HG03159 (cell line): ENCODE results near the gene TSPAN15.
"Not testable (repeated sequence)": the region's sequence is repeated elsewhere in the genome, so short reads cannot be mapped to it uniquely, and the experiment has no call there.

ENCODE experiments used
- ATAC-seq: cut with Tn5 transposase; IDR thresholded peaks from one replicate; pipeline ENCODE4 v1.9.1; 2021; ENCODE audit warnings: mild to moderate bottlenecking, moderate library complexity; ENCODE audit not compliant: unreplicated experiment

TSPAN15 gene

DNA sequence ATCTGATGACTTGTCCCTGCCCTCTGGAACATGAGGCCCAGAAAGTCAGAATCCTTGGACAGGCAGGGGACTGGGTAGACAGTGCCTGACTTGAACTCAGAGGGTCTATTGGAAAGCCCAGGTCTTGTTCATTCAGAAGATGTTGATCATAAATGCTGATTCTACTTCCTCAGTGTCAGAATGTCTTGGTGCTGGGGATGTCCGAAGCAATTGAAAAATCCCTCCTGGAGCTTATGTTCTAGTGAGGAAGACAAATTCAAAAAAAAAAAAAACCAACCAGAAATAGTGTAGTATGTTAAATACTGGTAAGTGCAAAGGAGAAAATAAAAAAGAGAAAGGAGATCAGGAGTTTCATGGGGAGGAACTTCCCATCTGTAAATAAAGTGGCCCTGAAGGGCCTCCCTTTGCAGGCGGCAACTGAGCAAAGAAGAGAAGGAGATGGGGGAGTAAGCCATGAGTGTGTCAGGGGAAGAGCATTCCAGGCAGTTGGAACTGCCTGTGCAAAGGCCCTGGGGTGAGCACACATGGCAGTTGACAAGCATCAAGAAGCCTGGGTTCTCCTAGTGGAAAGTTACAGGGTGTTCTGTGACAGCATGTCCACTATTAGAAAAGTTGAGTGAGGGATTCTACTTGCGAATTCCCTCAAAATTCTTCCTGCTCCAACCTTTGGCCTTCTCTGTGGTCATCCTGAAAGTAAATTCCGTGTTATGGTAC, 30.7 kb downstream of the TSPAN15 start:
- no peak for ATAC-seq

DNA sequence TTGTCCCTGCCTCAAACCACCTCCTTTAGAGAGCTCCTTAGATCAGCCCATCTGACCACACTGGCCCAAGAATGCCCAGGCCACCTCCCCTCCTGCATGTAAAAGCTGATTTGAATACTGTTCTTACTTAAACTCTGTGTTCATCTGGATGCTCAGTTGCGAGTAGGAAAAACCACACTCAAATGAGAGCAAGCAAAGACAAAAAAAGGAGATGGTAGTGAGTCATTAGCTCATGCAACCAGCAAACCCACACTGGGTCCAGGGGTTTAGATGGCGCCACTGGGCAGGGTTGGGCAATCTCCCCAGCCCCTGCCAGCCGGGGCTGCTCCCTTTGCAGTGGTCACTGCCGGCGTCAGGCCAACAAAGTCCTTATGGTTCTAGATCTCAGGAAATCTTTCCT, 32.7 kb downstream of the TSPAN15 start:
- ATAC-seq: no peak

DNA sequence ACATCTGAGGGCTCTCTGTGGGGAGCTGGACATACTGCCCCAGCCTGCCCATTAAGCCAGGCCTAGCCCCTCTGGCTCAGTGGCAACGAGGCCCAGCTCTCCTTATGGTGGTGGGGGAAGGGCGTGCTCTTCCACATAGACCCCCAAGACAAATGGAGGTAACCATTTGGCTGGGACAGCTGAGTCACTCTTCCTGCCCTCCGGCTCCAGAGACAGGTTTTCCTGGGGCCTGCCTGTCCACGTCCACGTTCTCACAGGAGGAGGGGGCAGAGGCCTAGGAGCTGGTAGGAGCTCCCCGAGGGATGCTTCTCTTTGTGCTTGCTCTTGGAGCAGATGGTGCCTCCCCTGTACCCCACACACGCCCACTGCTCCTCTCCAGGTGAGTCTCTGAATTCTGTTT, 33.5 kb downstream of the TSPAN15 start:
- no peak for ATAC-seq

DNA sequence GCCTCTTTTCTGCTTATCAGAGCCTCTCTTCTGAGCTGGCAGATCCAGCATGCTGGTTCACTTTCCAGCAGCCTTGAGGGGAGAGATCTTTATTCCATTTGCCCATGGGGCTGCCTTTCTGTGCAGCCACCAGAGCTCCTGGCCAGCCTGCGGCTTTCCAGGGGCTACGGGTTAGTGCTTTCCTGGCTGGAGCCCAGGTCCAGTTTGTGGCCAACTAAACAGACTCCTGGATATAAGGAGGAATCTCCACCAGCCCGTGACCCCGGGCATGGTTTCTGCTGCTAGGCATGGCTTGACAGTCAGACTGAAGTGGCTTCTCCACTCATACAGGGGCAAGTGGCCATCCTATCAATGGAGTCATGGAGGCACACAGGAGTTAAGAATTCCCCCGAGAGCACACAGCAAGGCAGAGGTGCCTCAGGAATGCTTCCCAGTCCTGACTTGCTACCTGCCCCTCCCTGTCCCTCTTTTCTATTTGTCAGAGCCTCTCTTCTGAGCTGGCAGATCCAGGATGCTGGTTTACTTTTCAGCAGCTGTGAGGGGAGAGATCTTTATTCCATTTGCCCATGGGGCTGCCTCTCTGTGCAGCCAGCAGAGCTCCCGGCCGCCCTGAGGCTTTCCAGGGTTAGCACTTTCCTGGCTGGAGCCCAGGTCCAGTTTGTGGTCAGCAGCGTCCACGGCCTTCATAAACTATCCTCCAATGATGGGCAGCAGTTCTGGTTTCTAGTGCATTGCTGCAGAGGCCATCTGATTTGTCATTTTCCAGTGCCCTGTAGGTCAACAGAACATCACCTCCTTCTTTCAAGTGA, 35.9 kb downstream of the TSPAN15 start:
- ATAC-seq: no peak

GRCh38 chr10:69488149-69488844, 37.0 kb downstream of the TSPAN15 start:
- not testable (repeated sequence) for ATAC-seq

- not testable (repeated sequence) for ATAC-seq
Observed at GRCh38 chr10:69488856-69489255, 37.6 kb downstream of the TSPAN15 start.

DNA sequence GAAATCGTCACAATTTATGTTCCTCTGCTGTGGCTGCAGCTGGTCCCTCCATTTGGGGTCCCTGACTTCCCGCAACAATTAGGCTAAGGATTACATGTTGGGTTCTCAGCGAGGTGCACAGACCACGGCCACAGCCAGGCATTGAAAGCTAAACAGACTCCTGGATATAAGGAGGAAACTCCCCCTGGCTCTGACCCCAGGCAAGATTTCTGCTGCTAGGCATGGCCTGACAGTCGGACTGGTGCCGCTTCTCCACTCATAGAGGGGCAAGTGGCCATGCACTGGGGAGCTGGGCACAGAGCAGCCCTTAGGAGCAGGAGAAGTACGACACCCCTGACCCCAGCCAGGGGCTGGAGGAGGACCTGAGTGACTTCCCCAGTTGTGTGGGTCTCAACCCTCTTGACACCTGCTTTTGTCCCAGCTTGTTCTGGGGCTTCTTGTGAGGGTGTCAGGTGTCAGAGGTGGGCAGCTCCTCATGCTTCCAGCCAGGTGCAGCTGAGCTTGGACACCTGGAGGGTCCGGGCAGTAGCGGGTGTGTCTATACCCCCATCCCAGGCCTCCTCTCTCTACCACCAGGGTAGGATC, 38.3 kb downstream of the TSPAN15 start:
- ATAC-seq: no peak

- no peak for ATAC-seq
Observed at GRCh38 chr10:69490876-69491275, 39.6 kb downstream of the TSPAN15 start.

GRCh38 chr10:69491611-69492010, 40.3 kb downstream of the TSPAN15 start:
- ATAC-seq: no peak

GRCh38 chr10:69492091-69492745, 41.0 kb downstream of the TSPAN15 start:
- ATAC-seq: no peak

DNA sequence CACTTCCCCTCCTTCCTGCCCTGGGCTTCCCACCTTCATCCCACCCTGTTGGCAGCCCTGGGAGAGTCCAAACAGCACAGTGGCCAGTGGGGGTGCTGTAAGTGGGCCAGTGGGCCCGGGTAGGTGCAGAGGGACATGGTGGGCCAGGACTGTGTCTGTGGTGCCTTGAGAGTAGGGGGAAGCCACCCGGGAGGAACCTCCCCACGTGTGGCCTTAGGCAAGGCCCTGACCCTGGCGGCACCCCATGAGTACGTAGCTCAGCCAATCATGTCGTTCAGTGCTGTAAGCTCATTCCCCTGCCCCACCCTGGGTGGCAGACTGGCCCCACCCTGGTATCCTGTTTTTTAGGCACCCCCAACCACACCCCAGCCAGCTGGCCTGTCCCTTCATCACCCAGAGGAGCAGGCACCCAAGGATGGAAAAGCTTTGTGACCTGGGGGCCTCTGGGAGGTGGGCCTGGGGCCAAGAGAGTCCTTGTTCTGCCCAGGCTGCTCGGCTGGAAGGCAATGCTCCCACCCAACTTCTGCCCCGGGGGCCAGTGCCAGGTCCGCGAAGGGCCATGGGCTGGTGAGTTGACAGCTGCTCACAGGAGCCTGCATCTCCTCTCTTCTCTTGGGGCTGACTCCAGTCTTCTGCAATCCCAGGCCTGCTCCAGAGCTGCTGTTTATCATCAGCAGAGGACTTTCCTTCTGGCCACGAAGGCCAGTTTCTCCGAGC, 41.6 kb downstream of the TSPAN15 start:
- ATAC-seq: no peak

DNA sequence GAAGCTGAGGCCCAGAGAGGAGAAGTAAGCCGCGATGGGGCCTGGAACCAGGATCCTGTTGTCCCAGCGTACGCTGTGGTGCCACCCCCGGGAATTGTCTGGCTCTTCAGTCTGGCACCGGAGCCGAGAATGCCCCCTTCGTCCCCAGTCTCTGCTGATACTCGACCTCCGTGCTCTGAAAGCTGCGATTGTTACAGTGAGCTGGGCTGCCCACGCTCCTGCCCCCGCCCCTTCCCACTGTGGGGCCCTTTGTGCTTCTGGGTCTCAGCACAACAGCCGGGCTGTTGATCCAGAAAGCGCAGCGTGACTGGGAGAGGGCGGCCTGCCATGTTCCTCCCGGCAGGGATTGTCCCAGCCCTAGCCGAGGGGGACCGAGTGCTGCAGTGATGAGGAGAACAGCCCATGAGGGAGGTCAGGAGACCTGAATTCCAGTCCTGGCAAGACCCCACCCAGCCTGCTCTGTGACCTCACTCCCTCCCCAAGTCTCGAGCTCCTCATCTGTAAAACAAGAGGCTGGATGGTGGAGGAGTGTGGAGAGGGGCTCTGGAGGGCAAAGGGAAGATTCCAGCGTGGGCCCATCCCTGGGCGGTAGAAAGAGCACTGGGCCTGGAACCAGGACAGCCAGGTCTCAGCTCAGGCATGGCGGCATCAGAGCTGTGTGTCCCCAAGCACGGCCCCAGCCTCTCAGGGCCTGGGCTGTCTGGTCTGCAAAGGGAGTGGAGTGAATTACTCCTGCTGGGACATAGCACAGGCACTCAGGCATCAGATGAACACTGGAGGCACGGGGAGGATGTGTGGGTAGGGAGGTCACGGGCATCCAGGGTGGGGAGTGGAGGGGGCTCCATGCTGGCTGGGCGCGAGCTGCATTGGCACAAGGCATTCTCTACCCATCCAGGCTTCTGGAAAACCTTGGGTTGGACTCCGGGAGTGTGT, 43.6 kb downstream of the TSPAN15 start:
- no peak for ATAC-seq

DNA sequence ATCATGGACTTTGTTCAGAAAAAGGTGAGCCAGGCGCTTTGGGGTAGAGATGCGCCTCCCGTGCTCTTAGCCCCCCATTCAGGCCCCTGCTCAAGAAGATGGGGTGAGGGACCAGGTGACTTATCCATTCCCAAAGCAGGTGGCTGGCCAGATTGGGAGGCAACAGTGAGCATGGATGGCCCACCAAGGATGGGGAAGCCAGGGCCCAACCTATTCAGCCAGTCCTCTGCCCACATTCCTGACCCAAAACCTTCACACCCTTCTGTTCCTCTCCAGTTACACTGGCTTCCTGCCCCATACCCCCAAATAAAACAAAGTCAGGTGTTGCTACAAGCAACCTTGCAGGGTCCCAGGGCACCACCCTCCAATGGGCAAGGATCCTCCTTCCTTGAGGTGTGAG, 44.4 kb downstream of the TSPAN15 start:
- no peak for ATAC-seq

- no peak for ATAC-seq
Observed at GRCh38 chr10:69496352-69497230, 45.3 kb downstream of the TSPAN15 start.

DNA sequence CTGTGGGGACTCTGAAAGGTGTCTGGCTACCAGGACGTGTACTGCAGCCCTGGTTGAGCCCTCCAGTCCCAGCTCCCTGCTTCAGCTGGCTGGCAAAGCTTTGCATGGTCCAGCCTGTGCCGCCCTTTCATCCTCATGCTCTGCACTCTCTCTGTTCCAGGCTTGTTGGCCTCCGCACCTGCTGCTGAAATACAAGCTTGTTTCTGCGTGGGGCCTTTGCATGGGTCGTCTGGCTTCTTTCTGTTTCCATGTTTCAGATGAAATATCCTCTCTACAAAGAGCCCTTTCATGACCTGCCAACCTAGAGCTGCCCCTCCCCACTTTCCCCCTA, 45.9 kb downstream of the TSPAN15 start:
- ATAC-seq: no peak

- no peak for ATAC-seq
Observed at GRCh38 chr10:69497611-69498390, 46.5 kb downstream of the TSPAN15 start.

DNA sequence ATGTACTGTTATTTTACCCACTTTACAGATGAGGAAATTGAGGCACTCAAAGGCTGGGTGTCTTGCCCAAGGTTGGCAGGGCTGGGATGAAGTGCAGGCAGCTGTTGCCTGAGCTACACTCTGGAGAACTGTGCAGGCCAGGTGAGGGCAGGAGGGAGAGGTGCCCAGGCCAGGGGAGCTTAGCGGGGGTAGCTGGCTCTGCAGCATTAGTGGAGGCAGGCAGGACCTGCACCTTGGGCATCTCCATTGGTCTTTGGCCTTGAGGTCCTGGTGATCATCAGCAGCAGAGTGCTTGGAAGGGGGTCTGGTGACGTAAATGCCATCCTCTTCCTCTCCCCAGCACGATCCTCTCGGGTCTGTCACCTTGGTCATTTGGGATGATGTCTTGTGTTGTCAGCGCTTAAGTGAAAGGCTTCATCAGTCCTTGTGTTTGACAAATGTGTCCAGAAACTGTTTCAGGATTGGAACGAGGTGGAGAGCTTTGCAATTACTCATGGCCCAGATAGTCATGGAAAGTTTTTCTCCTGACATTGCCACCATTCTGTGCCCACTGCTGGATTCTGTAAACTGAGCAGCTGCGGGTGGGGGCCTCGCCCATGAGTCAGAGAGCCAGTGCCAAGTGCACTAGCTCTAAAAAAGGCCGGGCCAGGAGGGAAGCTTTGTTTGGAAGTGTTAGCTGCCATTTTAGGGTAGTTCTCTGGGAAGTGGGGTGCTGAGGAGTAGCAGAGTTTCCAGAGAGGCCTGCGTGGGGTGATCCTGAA, 47.6 kb downstream of the TSPAN15 start:
- no peak for ATAC-seq
